ENCODE measurements around the gene INCENP. TPM values are rescaled to one million over a fixed set of nuclear protein-coding genes. Genes with fewer than 3 reads are reported as not detected.

Gene INCENP
- polyA plus RNA-seq, 1 of the 3 experiments (the other 2 are of a cell fraction), result 20.1 TPM

- Histone ChIP-seq H3K9me3 (no peaks in the 10 kb centered on the region), H2AFZ (ENCODE audit: low read depth) (no peak overlapping the region), H3K9ac (no peak overlapping the region), H4K20me1 (ENCODE audit: insufficient read depth) (peaks cover 18% of the 10 kb centered on the region; the same call in 1 of the 2 replicates), H3K4me1 (ENCODE audit: control insufficient read depth in 1 of 2, insufficient read depth in 2 of 2, low read depth in 1 of 2, low read length in 1 of 2) (no peaks in the 10 kb centered on the region; a peak in 1 of 4 replicates), H3K79me2 (ENCODE audit: insufficient read depth) (peaks cover 62% of the 10 kb centered on the region), H3K9me2 (no peaks in the 10 kb centered on the region), H3K4me3 (ENCODE audit: low read depth in 2 of 2, low read length in 1 of 2) (no peak overlapping the region), H3K27ac (ENCODE audit: low read depth in 2 of 2, low read length in 1 of 2) (no peak overlapping the region), H3K36me3 (replicated peaks in 1 of 2; ENCODE audit: control insufficient read depth in 1 of 2, insufficient read depth in 2 of 2, low read length in 1 of 2) (peaks cover 0 to 38% of the 10 kb centered on the region in 2 experiments), H3K4me2 (no peak overlapping the region), H3K27me3 (ENCODE audit: insufficient read depth) (no peaks in the 10 kb centered on the region), H3F3A (replicated peaks; ENCODE audit: insufficient read depth) (peaks cover 3% of the 10 kb centered on the region)
- POLR2A ChIA-PET, result no interaction called here
- TF ChIP-seq SIN3A (IDR thresholded peaks at IDR 0.05; ENCODE audit: borderline replicate concordance, low read depth, low read length) (no peak), RCOR1 (IDR thresholded peaks at IDR 0.05; ENCODE audit: low read length) (no peak), IRF3 (IDR thresholded peaks at IDR 0.05; ENCODE audit: low read depth, low read length) (no peak), GATA2 (CRISPR knock-in tag; IDR thresholded peaks at IDR 0.05) (no peak), RFX5 (IDR thresholded peaks at IDR 0.05; ENCODE audit: low read length) (no peak), NRF1 (IDR thresholded peaks at IDR 0.05; ENCODE audit: low read depth, low read length) (no peak), TEAD4 (IDR thresholded peaks at IDR 0.05; ENCODE audit: borderline replicate concordance, insufficient read depth) (no peak), JUND (IDR thresholded peaks at IDR 0.05) (no peak), TAF1 (IDR thresholded peaks at IDR 0.05; ENCODE audit: borderline replicate concordance, low read depth, low read length) (no peak), MXI1 (IDR thresholded peaks at IDR 0.05; ENCODE audit: low read depth, low read length) (no peak), RAD21 (IDR thresholded peaks at IDR 0.05; ENCODE audit: low read length) (no peak), EZH2phosphoT487 (IDR thresholded peaks at IDR 0.05; ENCODE audit: borderline replicate concordance, low read depth) (no peak), NFIC (IDR thresholded peaks at IDR 0.05; ENCODE audit: borderline replicate concordance) (no peak), TCF12 (IDR thresholded peaks at IDR 0.05) (no peak)
- TF ChIP-seq, protein P1, sequence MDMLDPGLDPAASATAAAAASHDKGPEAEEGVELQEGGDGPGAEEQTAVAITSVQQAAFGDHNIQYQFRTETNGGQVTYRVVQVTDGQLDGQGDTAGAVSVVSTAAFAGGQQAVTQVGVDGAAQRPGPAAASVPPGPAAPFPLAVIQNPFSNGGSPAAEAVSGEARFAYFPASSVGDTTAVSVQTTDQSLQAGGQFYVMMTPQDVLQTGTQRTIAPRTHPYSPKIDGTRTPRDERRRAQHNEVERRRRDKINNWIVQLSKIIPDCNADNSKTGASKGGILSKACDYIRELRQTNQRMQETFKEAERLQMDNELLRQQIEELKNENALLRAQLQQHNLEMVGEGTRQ (IDR thresholded peaks at IDR 0.05; ENCODE audit: borderline replicate concordance, low read depth, low read length), result no peak
- TF ChIP-seq, protein P2, sequence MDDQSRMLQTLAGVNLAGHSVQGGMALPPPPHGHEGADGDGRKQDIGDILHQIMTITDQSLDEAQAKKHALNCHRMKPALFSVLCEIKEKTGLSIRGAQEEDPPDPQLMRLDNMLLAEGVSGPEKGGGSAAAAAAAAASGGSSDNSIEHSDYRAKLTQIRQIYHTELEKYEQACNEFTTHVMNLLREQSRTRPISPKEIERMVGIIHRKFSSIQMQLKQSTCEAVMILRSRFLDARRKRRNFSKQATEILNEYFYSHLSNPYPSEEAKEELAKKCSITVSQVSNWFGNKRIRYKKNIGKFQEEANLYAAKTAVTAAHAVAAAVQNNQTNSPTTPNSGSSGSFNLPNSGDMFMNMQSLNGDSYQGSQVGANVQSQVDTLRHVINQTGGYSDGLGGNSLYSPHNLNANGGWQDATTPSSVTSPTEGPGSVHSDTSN (IDR thresholded peaks at IDR 0.05), result no peak
- TF ChIP-seq, protein P3, sequence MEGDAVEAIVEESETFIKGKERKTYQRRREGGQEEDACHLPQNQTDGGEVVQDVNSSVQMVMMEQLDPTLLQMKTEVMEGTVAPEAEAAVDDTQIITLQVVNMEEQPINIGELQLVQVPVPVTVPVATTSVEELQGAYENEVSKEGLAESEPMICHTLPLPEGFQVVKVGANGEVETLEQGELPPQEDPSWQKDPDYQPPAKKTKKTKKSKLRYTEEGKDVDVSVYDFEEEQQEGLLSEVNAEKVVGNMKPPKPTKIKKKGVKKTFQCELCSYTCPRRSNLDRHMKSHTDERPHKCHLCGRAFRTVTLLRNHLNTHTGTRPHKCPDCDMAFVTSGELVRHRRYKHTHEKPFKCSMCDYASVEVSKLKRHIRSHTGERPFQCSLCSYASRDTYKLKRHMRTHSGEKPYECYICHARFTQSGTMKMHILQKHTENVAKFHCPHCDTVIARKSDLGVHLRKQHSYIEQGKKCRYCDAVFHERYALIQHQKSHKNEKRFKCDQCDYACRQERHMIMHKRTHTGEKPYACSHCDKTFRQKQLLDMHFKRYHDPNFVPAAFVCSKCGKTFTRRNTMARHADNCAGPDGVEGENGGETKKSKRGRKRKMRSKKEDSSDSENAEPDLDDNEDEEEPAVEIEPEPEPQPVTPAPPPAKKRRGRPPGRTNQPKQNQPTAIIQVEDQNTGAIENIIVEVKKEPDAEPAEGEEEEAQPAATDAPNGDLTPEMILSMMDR (IDR thresholded peaks at IDR 0.05), result no peak
- CTCF ChIA-PET, result interaction anchor here (1.4 to 2.1 kb wide), 2 partner anchors 29 to 34 kb away, joined by 4 to 8 read pairs; no protein-coding TSS in a partner anchor
- peak; percentile 37 for DNase-seq
- WGBS (ENCODE audit: low lambda C conversion rate), result 95% methylated on average over 5 of the region's 7 CpGs
These were observed 13.6 kb downstream of the INCENP start for GRCh38 chr11:62137276-62137861.

Data from SK-N-SH (cell line).